WTC11 (cell line): ENCODE measurements around the gene CACUL1.

ENCODE experiments used
- CTCF ChIP-seq: fragments of 200-600 bp; IDR thresholded peaks from 2 replicates; pipeline ENCODE4 v1.8.0; 2022; ENCODE audit warnings: antibody characterized with exemption
- KAT7 ChIP-seq: sonication (generic); formaldehyde crosslinking; IDR thresholded peaks from 2 replicates; pipeline ENCODE4 v1.8.1; 2023; ENCODE audit warnings: missing genetic modification reagents, mild to moderate bottlenecking, borderline replicate concordance
- MXD4 ChIP-seq: fragments of 250-450 bp; sonication (Bioruptor Pico); IDR thresholded peaks from 2 replicates; pipeline ENCODE4 v1.8.0; 2021; ENCODE audit warnings: mild to moderate bottlenecking, moderate library complexity, borderline replicate concordance
- NFE2L1 ChIP-seq: sonication (generic); formaldehyde crosslinking; IDR thresholded peaks from 2 replicates; pipeline ENCODE4 v1.8.1; 2023; ENCODE audit warnings: missing genetic modification reagents
- PRDM15 ChIP-seq: sonication (generic); formaldehyde crosslinking; IDR thresholded peaks from 2 replicates; pipeline ENCODE4 v1.8.0; 2022; ENCODE audit warnings: missing genetic modification reagents
- RELA ChIP-seq: sonication (generic); formaldehyde crosslinking; IDR thresholded peaks from 2 replicates; pipeline ENCODE4 v1.8.1; 2022; ENCODE audit warnings: missing genetic modification reagents, mild to moderate bottlenecking, borderline replicate concordance
- SMAD4 ChIP-seq: sonication (generic); formaldehyde crosslinking; IDR thresholded peaks from 2 replicates; pipeline ENCODE4 v1.8.0; 2022; ENCODE audit warnings: mild to moderate bottlenecking, missing genetic modification reagents
- SP1 ChIP-seq: sonication (generic); formaldehyde crosslinking; conservative IDR thresholded peaks from 2 replicates; pipeline ENCODE4 v1.8.1; 2022; ENCODE audit warnings: missing genetic modification reagents
- USF1 ChIP-seq: sonication (generic); formaldehyde crosslinking; IDR thresholded peaks from 2 replicates; pipeline ENCODE4 v1.8.0; 2022; ENCODE audit warnings: mild to moderate bottlenecking, missing genetic modification reagents
- ZNF396 ChIP-seq: fragments of 250-450 bp; sonication (Bioruptor Pico); IDR thresholded peaks from 2 replicates; pipeline ENCODE4 v1.8.0; 2021; ENCODE audit warnings: mild to moderate bottlenecking, moderate library complexity, borderline replicate concordance
- TF ChIP-seq, protein P1 (sequence below): sonication (generic); formaldehyde crosslinking; IDR thresholded peaks from 2 replicates; pipeline ENCODE4 v1.8.0; 2023; ENCODE audit warnings: missing genetic modification reagents

DNA sequence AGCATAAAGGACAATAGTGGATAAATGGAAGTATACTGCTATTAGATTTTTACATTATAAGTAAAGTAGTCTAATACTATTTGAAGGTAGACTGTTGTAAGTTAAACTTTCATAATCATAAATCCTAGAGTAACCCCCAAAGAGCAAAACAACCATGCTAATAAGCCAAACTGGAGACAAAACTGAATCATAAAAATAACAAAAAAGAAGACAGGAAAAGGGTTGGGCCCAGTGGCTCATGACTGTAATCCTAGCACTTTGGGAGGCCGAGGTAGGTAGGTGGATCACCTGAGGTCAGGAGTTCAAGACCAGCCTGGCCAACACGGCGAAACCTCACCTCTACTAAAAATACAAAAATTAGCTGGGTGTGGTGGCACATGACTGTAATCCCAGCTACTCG lies 9.7 kb downstream of the CACUL1 start:
- TF ChIP-seq CTCF (no peak), SMAD4 (CRISPR knock-in tag) (no peak), KAT7 (CRISPR knock-in tag) (no peak), RELA (CRISPR knock-in tag) (no peak), MXD4 (no peak), NFE2L1 (CRISPR knock-in tag) (no peak), ZNF396 (CRISPR knock-in tag) (no peak), USF1 (CRISPR knock-in tag) (no peak), PRDM15 (CRISPR knock-in tag) (no peak), SP1 (no peak)
- TF ChIP-seq, protein P1, sequence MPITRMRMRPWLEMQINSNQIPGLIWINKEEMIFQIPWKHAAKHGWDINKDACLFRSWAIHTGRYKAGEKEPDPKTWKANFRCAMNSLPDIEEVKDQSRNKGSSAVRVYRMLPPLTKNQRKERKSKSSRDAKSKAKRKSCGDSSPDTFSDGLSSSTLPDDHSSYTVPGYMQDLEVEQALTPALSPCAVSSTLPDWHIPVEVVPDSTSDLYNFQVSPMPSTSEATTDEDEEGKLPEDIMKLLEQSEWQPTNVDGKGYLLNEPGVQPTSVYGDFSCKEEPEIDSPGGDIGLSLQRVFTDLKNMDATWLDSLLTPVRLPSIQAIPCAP (CRISPR knock-in tag): no peak
